GM18517 (cell line): ENCODE measurements around the gene SERPING1.

Experiments
- ATAC-seq: cut with Tn5 transposase; IDR thresholded peaks from one replicate; pipeline ENCODE4 v1.9.1; 2021; ENCODE audit warnings: mild to moderate bottlenecking, moderate library complexity; ENCODE audit not compliant: unreplicated experiment

The SERPING1 gene

GRCh38 chr11:57597916-57598830, 688 bp downstream of the SERPING1 start:
- ATAC-seq = no peak

- no peak for ATAC-seq
Measured at GRCh38 chr11:57598831-57599155, 1.3 kb downstream of the SERPING1 start.

GRCh38 chr11:57599381-57599780, 1.9 kb downstream of the SERPING1 start:
- no peak for ATAC-seq

- ATAC-seq = no peak
Measured at GRCh38 chr11:57601297-57601696, 3.8 kb downstream of the SERPING1 start.

- ATAC-seq = no peak
Measured at GRCh38 chr11:57604296-57605027, 7.0 kb downstream of the SERPING1 start.

- no peak for ATAC-seq
Measured at GRCh38 chr11:57605028-57605420, 7.5 kb downstream of the SERPING1 start.

- ATAC-seq = no peak
Measured at GRCh38 chr11:57610170-57610569, 12.7 kb downstream of the SERPING1 start.

- ATAC-seq = no peak
Measured at GRCh38 chr11:57614234-57614772, 16.8 kb downstream of the SERPING1 start.

- ATAC-seq = no peak
Measured at GRCh38 chr11:57615308-57615707, 17.8 kb downstream of the SERPING1 start.

- no peak for ATAC-seq
Measured at GRCh38 chr11:57616595-57616994, 19.1 kb downstream of the SERPING1 start.

GRCh38 chr11:57618438-57618837, 21.0 kb downstream of the SERPING1 start:
- no peak for ATAC-seq

- no peak for ATAC-seq
Measured at GRCh38 chr11:57619331-57619730, 21.8 kb downstream of the SERPING1 start.

- ATAC-seq = no peak
Measured at GRCh38 chr11:57620467-57620866, 23.0 kb downstream of the SERPING1 start.

- no peak for ATAC-seq
Measured at GRCh38 chr11:57622263-57622662, 24.8 kb downstream of the SERPING1 start.

GRCh38 chr11:57624864-57625263, 27.4 kb downstream of the SERPING1 start:
- ATAC-seq = no peak

GRCh38 chr11:57626895-57627294, 29.4 kb downstream of the SERPING1 start:
- ATAC-seq = no peak

GRCh38 chr11:57630171-57630570, 32.7 kb downstream of the SERPING1 start:
- no peak for ATAC-seq

- ATAC-seq = no peak
Measured at GRCh38 chr11:57632116-57632515, 34.6 kb downstream of the SERPING1 start.

GRCh38 chr11:57633394-57634070, 36.0 kb downstream of the SERPING1 start:
- no peak for ATAC-seq

GRCh38 chr11:57634311-57634710, 36.8 kb downstream of the SERPING1 start:
- no peak for ATAC-seq

GRCh38 chr11:57635246-57635645, 37.8 kb downstream of the SERPING1 start:
- ATAC-seq = no peak
